Measurements from ENCODE around the gene TBC1D10A.

TBC1D10A gene

DNA sequence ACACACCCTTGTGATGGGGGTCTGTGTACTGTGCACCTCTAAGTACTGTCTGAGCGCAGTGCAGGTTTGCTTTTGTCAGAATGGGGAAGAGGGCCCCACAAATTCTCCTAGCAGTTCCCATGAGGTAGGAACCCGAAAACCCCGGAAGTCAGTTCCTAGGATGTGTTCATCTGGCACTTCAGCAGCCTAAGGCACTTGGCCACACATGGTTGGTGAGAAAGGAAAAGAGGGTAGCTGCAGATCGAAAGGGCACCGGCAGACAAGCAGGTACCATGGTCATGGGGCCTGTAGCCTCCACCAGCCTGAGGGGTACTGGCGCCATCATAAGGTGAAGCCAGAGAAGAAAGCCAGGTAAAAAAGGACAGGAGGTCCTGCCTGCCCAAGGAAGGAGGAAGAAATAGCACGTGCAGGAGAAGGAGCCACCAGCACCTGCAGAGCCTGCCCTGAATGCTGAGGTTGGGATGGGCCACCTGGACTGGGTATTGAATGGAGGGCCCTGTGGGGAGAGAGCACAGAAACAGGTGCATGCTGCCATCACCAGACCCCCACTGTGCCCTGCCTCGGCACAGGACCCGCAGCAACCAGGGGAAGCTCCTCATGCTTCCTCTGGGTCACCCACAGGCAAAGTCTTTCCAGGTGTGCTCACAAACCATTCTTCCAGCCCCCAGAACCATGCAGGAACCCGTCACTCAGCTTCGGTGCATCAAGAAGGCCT, 29.3 kb downstream of the TBC1D10A start:
- peaks cover 3 to 86% of the 10 kb centered on the region in 2 experiments; a peak in 2 of 3 replicates for H3K36me3 ChIP-seq (ENCODE audit: control insufficient read depth in 2 of 2, insufficient read depth in 1 of 2, low read length in 2 of 2)
- no peaks in the 10 kb centered on the region for H3K9me3 ChIP-seq (ENCODE audit: control insufficient read depth, insufficient read depth, low read depth, low read length)
- H3K4me3 ChIP-seq (ENCODE audit: low read depth, low read length) = no peak overlapping the region
- TF ChIP-seq ZNF704 (tag by site-specific recombination; IDR thresholded peaks at IDR 0.05) = no peak
- TF ChIP-seq, protein P1, sequence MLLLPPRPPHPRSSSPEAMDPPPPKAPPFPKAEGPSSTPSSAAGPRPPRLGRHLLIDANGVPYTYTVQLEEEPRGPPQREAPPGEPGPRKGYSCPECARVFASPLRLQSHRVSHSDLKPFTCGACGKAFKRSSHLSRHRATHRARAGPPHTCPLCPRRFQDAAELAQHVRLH (tag by site-specific recombination; IDR thresholded peaks at IDR 0.05) = no peak
- H3K27ac ChIP-seq (ENCODE audit: extremely low read depth, low read depth, low read length) = no peak overlapping the region
- POLR2A ChIA-PET = no interaction called here
- H3K4me1 ChIP-seq (ENCODE audit: control insufficient read depth, insufficient read depth, low read length) = no peaks in the 10 kb centered on the region
- CTCF ChIA-PET = interaction anchor here (0.7 to 2.2 kb wide), 4 partner anchors 10 to 552 kb away, joined by 3 to 8 read pairs (median 3); no protein-coding TSS in a partner anchor

GRCh38 chr22:30296833-30297232, 29.9 kb downstream of the TBC1D10A start:
- ChIA-PET POLR2A (no interaction called here), CTCF (interaction anchor here (0.6 to 2.2 kb wide), 4 partner anchors 9 to 31 kb away, joined by 3 to 8 read pairs (median 3); no protein-coding TSS in a partner anchor)
- H3K27ac ChIP-seq (ENCODE audit: extremely low read depth, low read depth, low read length) = no peak overlapping the region
- H3K9me3 ChIP-seq (ENCODE audit: control insufficient read depth, insufficient read depth, low read depth, low read length) = no peaks in the 10 kb centered on the region
- 0 out of 2 replicates have a peak, but pooled peaks have one; percentile 50 for TF ChIP-seq KLF17 (tag by site-specific recombination; IDR thresholded peaks at IDR 0.05)
- TF ChIP-seq ZNF561 (tag by site-specific recombination; IDR thresholded peaks at IDR 0.05; ENCODE audit: borderline replicate concordance) = no peak
- TF ChIP-seq ZNF747 (tag by site-specific recombination; IDR thresholded peaks at IDR 0.05) = no peak
- TF ChIP-seq ZIC2 (tag by site-specific recombination; IDR thresholded peaks at IDR 0.05) = peak; percentile 81
- H3K4me1 ChIP-seq (ENCODE audit: control insufficient read depth, insufficient read depth, low read length) = no peaks in the 10 kb centered on the region
- peaks cover 3 to 86% of the 10 kb centered on the region in 2 experiments; a peak in 2 of 3 replicates for H3K36me3 ChIP-seq (ENCODE audit: control insufficient read depth in 2 of 2, insufficient read depth in 1 of 2, low read length in 2 of 2)
- no peak overlapping the region for H3K4me3 ChIP-seq (ENCODE audit: low read depth, low read length)

GRCh38 chr22:30296324-30296723, 30.4 kb downstream of the TBC1D10A start:
- peaks cover 3 to 83% of the 10 kb centered on the region in 2 experiments; a peak in 2 of 3 replicates for H3K36me3 ChIP-seq (ENCODE audit: control insufficient read depth in 2 of 2, insufficient read depth in 1 of 2, low read length in 2 of 2)
- TF ChIP-seq ZNF768 (tag by site-specific recombination; IDR thresholded peaks at IDR 0.05) = no peak
- TF ChIP-seq ZNF629 (tag by site-specific recombination; IDR thresholded peaks at IDR 0.05) = no peak
- TF ChIP-seq, protein P2, sequence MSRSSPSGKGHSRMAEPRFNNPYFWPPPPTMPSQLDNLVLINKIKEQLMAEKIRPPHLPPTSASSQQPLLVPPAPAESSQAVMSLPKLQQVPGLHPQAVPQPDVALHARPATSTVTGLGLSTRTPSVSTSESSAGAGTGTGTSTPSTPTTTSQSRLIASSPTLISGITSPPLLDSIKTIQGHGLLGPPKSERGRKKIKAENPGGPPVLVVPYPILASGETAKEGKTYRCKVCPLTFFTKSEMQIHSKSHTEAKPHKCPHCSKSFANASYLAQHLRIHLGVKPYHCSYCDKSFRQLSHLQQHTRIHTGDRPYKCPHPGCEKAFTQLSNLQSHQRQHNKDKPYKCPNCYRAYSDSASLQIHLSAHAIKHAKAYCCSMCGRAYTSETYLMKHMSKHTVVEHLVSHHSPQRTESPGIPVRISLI (tag by site-specific recombination; IDR thresholded peaks at IDR 0.05) = no peak
- TF ChIP-seq ZNF335 (tag by site-specific recombination; conservative IDR thresholded peaks at IDR 0.05) = no peak
- TF ChIP-seq ZBTB17 (tag by site-specific recombination; IDR thresholded peaks at IDR 0.05) = no peak
- CTCF ChIA-PET = interaction anchor here (0.6 to 2.2 kb wide), 5 partner anchors 9 to 188 kb away, joined by 3 to 8 read pairs (median 3); no protein-coding TSS in a partner anchor
- H3K4me3 ChIP-seq (ENCODE audit: low read depth, low read length) = no peak overlapping the region
- H3K4me1 ChIP-seq (ENCODE audit: control insufficient read depth, insufficient read depth, low read length) = no peaks in the 10 kb centered on the region
- no peak overlapping the region for H3K27ac ChIP-seq (ENCODE audit: extremely low read depth, low read depth, low read length)
- POLR2A ChIA-PET = no interaction called here
- no peaks in the 10 kb centered on the region for H3K9me3 ChIP-seq (ENCODE audit: control insufficient read depth, insufficient read depth, low read depth, low read length)

DNA sequence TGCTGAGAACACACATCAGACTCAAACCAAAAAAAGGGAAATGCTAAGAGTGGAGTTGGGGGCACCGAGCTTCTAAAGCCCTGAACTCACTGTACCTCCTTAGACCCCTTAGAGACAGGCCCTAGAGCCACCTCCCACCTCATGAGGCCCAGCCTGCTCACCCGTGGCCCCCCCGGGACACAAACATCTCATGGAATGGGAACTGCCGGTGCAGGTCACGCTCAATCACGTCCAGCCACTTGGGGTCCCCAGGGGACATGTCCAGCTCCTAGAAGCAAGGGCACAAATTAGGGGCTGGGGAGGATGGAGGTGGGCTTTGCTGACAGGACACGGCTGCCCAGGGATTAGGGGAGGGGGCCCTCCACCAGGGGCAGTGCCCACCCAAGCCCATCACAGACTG, 31.2 kb downstream of the TBC1D10A start:
- Histone ChIP-seq H3K9me3 (ENCODE audit: control insufficient read depth, insufficient read depth, low read depth, low read length) (no peaks in the 10 kb centered on the region), H3K4me3 (ENCODE audit: low read depth, low read length) (no peak overlapping the region), H3K36me3 (ENCODE audit: control insufficient read depth in 2 of 2, insufficient read depth in 1 of 2, low read length in 2 of 2) (peaks cover 3 to 76% of the 10 kb centered on the region in 2 experiments; a peak in 2 of 3 replicates), H3K4me1 (ENCODE audit: control insufficient read depth, insufficient read depth, low read length) (no peaks in the 10 kb centered on the region), H3K27ac (ENCODE audit: extremely low read depth, low read depth, low read length) (no peak overlapping the region)
- ChIA-PET CTCF (interaction anchor here (0.7 to 2.2 kb wide), 2 partner anchors 8 to 188 kb away, joined by 3 to 8 read pairs; no protein-coding TSS in a partner anchor), POLR2A (no interaction called here)
- TF ChIP-seq ZNF214 (tag by site-specific recombination; IDR thresholded peaks at IDR 0.05; ENCODE audit: borderline replicate concordance) (no peak), PATZ1 (tag by site-specific recombination; IDR thresholded peaks at IDR 0.05) (no peak), ZNF366 (tag by site-specific recombination; conservative IDR thresholded peaks at IDR 0.05) (no peak), ZNF398 (tag by site-specific recombination; IDR thresholded peaks at IDR 0.05) (no peak), ZNF341 (tag by site-specific recombination; IDR thresholded peaks at IDR 0.05; ENCODE audit: low read depth) (no peak), ZNF670 (tag by site-specific recombination; IDR thresholded peaks at IDR 0.05; ENCODE audit: low read depth) (no peak), ZNF24 (tag by site-specific recombination; IDR thresholded peaks at IDR 0.05) (no peak), IKZF3 (tag by site-specific recombination; IDR thresholded peaks at IDR 0.05) (no peak)
